PC-3 (cell line): ENCODE measurements around the gene TBC1D14. TPM values are rescaled to one million over a fixed set of nuclear protein-coding genes. Genes with fewer than 3 reads are reported as not detected.

Source experiments
- ATAC-seq: fragments of 200-7000 bp; cut with Tn5 transposase; 2 replicates; pipeline ENCODE4 v1.9.1; 2020; ENCODE audit warnings: mild to moderate bottlenecking, moderate library complexity
- BruUV-seq: library from RNA; stranded (reverse); fragments of 400-500 nt; replicated peaks from 2 replicates; lab custom pipeline; 2021; lab: Mats Ljungman, UMichigan
- CTCF ChIA-PET: fragments of 300-600 bp; sonication (Branson Sonifier 250); formaldehyde crosslinking; loops from one replicate; lab custom pipeline; 2022; ENCODE audit warnings: antibody characterized with exemption; lab: Charles Lee
- POLR2A ChIA-PET: fragments of 300-600 bp; sonication (Branson Sonifier 250); formaldehyde crosslinking; loops from one replicate; lab custom pipeline; 2022; ENCODE audit warnings: antibody characterized with exemption; ENCODE audit not compliant: unreplicated experiment; lab: Charles Lee
- DNase-seq: peaks from one replicate; pipeline ENCODE4 v3.0.0-alpha.2; 2015
- H2AFZ ChIP-seq: fragments of 300-600 bp; sonication (generic); 2 replicates; pipeline ENCODE4 v1.6.0; 2016; ENCODE audit warnings: antibody characterized with exemption, low read length
- H3F3A ChIP-seq: fragments of 300-600 bp; sonication (generic); one replicate; pipeline ENCODE4 v1.6.0; 2017; ENCODE audit warnings: antibody characterized with exemption, low read length, control low read depth, mild to moderate bottlenecking; ENCODE audit not compliant: unreplicated experiment
- H3K27ac ChIP-seq: fragments of 300-600 bp; sonication (generic); 2 replicates; pipeline ENCODE4 v1.5.1; 2016; ENCODE audit warnings: mild to moderate bottlenecking, low read length
- H3K27me3 ChIP-seq: fragments of 300-600 bp; sonication (generic); 2 replicates; pipeline ENCODE4 v1.6.1; 2016; ENCODE audit warnings: low read length, mixed read lengths
- H3K36me3 ChIP-seq: fragments of 300-600 bp; sonication (generic); 2 replicates; pipeline ENCODE4 v1.6.1; 2016; ENCODE audit warnings: low read depth, mixed run types, low read length, mixed read lengths
- H3K4me1 ChIP-seq: fragments of 300-600 bp; sonication (generic); 2 replicates; pipeline ENCODE4 v1.5.1; 2016; ENCODE audit warnings: low read length; ENCODE audit not compliant: insufficient read depth
- H3K4me2 ChIP-seq: fragments of 300-600 bp; sonication (generic); 2 replicates; pipeline ENCODE4 v1.6.0; 2016; ENCODE audit warnings: low read length
- H3K4me3 ChIP-seq: fragments of 300-600 bp; sonication (generic); 2 replicates; pipeline ENCODE4 v1.5.1; 2016; ENCODE audit warnings: mild to moderate bottlenecking, low read length, mixed read lengths
- H3K79me2 ChIP-seq: fragments of 300-600 bp; sonication (generic); 2 replicates; pipeline ENCODE4 v1.6.1; 2017; ENCODE audit warnings: low read length, mixed read lengths
- H3K9ac ChIP-seq: fragments of 300-600 bp; sonication (generic); 2 replicates; pipeline ENCODE4 v1.6.0; 2016; ENCODE audit warnings: mild to moderate bottlenecking, low read length
- H3K9me2 ChIP-seq: fragments of 300-600 bp; sonication (generic); replicated peaks from 2 replicates; pipeline ENCODE4 v1.6.1; 2016; ENCODE audit warnings: mixed run types, low read length, mixed read lengths
- H3K9me3 ChIP-seq: fragments of 300-600 bp; sonication (generic); 2 replicates; pipeline ENCODE4 v1.6.1; 2016; ENCODE audit warnings: low read length, mixed read lengths
- H4K20me1 ChIP-seq: fragments of 300-600 bp; sonication (generic); 2 replicates; pipeline ENCODE4 v1.6.1; 2016; ENCODE audit warnings: low read length, mixed read lengths
- EZH2 ChIP-seq: fragments of 300-600 bp; sonication (generic); IDR thresholded peaks from one replicate; pipeline ENCODE4 v1.6.1; 2017; ENCODE audit warnings: antibody characterized with exemption, mild to moderate bottlenecking, low read length; ENCODE audit not compliant: unreplicated experiment
- EZH2phosphoT487 ChIP-seq: fragments of 300-600 bp; sonication (generic); IDR thresholded peaks from 2 replicates; pipeline ENCODE4 v1.6.1; 2018; ENCODE audit warnings: mild to moderate bottlenecking, antibody characterized with exemption, low read length, borderline replicate concordance
- intact Hi-C: fragments of 100-400 bp; cut with micrococcal nuclease; formaldehyde crosslinking; loops from 2 replicates; pipeline ENCODE4 v1.9.0; 2023
- total RNA-seq: library from RNA; depleted of rRNA; stranded (reverse); fragments of >200 nt; gene quantifications from 2 replicates; pipeline ENCODE4 v1.2.3, GENCODE V29; 2014
- TF ChIP-seq, protein P1 (sequence below): fragments of 300-600 bp; sonication (generic); conservative IDR thresholded peaks from 2 replicates; pipeline ENCODE4 v1.5.1; 2017; ENCODE audit warnings: antibody characterized with exemption, low read depth, mild to moderate bottlenecking, low read length

The TBC1D14 gene
- total RNA-seq, 1 experiment from 2014 or later, result 33.0 TPM

- H3K9ac ChIP-seq, result no peak overlapping the region
- H3K4me2 ChIP-seq, result no peak overlapping the region
- ChIA-PET CTCF (no interaction called here), POLR2A (no interaction called here)
- no peaks in the 10 kb centered on the region for H4K20me1 ChIP-seq
- DNase-seq (no peak), ATAC-seq (no peak)
- H3K4me1 ChIP-seq, result no peaks in the 10 kb centered on the region
- H3K9me2 ChIP-seq, result no peaks in the 10 kb centered on the region
- intact Hi-C loops, result no loop called here
- no peaks in the 10 kb centered on the region for H3K36me3 ChIP-seq
- H3K9me3 ChIP-seq, result no peaks in the 10 kb centered on the region
- no peaks in the 10 kb centered on the region for H3K27me3 ChIP-seq
- no TSS peak for BruUV-seq
- H3K27ac ChIP-seq, result no peak overlapping the region
- no peak overlapping the region for H3K4me3 ChIP-seq
- no peak for TF ChIP-seq EZH2phosphoT487
- TF ChIP-seq, protein P1, sequence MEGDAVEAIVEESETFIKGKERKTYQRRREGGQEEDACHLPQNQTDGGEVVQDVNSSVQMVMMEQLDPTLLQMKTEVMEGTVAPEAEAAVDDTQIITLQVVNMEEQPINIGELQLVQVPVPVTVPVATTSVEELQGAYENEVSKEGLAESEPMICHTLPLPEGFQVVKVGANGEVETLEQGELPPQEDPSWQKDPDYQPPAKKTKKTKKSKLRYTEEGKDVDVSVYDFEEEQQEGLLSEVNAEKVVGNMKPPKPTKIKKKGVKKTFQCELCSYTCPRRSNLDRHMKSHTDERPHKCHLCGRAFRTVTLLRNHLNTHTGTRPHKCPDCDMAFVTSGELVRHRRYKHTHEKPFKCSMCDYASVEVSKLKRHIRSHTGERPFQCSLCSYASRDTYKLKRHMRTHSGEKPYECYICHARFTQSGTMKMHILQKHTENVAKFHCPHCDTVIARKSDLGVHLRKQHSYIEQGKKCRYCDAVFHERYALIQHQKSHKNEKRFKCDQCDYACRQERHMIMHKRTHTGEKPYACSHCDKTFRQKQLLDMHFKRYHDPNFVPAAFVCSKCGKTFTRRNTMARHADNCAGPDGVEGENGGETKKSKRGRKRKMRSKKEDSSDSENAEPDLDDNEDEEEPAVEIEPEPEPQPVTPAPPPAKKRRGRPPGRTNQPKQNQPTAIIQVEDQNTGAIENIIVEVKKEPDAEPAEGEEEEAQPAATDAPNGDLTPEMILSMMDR, result no peak
- TF ChIP-seq EZH2, result no peak
- H3K79me2 ChIP-seq, result no peaks in the 10 kb centered on the region; the same call in 1 of the 2 replicates
- no peaks in the 10 kb centered on the region for H3F3A ChIP-seq
- no peak overlapping the region for H2AFZ ChIP-seq
Observed at GRCh38 chr4:6961496-6962210, 52.0 kb downstream of the TBC1D14 start.

DNA sequence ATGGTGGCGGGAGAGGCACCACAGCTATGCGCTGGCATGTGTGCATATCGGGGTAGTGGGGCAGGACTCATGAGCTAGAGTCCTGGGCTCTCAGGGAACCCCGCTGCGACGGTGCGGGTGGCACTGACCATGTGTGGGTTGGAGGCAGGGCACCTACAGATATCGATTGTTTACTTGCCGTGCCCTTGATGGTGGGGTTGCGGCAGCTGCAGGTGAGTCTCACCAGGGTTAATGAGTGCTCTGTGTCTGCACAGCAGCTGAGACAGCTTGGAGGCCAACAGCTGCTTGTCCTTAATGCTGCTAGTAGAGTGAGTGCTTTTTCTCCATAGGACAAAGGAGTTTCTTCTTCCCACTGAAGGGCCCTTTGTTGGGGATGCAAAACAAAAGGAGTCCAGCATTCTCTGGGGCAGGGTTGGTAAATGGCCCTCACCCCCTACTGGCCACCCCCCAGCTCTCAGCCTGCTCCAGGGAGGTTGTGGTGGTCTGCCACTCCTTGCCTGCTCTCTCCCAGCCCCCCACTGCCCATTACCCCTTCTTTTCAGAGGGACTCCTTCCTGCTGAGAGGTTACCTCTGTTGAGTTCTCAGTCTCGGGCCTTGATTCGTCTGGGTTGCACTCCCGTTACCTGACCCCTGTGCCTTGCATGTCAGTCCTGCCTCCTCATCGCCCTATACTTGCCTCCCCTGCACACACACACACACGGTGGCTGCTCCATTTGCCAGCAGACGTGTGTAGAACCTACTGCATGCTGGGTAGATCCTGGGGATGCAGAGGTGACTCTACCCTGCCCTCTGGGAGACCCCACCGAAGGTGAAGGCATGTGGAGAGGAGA, 52.8 kb downstream of the TBC1D14 start:
- Histone ChIP-seq H4K20me1 (no peaks in the 10 kb centered on the region), H3K4me1 (no peaks in the 10 kb centered on the region), H3K9me2 (no peaks in the 10 kb centered on the region), H3K27ac (no peak overlapping the region), H3K9ac (no peak overlapping the region), H2AFZ (no peak overlapping the region), H3K9me3 (no peaks in the 10 kb centered on the region), H3K36me3 (no peaks in the 10 kb centered on the region), H3F3A (no peaks in the 10 kb centered on the region), H3K4me2 (no peak overlapping the region), H3K4me3 (no peak overlapping the region), H3K79me2 (no peaks in the 10 kb centered on the region; the same call in 1 of the 2 replicates), H3K27me3 (no peaks in the 10 kb centered on the region)
- CTCF ChIA-PET, result no interaction called here
- no peak for TF ChIP-seq EZH2phosphoT487
- TF ChIP-seq, protein P1, result no peak
- no peak for TF ChIP-seq EZH2
- POLR2A ChIA-PET, result no interaction called here
- ATAC-seq (no peak), DNase-seq (no peak)
- intact Hi-C loops, result no loop called here
- no TSS peak for BruUV-seq
